ENCODE measurements around the gene MCRIP2.

DNA sequence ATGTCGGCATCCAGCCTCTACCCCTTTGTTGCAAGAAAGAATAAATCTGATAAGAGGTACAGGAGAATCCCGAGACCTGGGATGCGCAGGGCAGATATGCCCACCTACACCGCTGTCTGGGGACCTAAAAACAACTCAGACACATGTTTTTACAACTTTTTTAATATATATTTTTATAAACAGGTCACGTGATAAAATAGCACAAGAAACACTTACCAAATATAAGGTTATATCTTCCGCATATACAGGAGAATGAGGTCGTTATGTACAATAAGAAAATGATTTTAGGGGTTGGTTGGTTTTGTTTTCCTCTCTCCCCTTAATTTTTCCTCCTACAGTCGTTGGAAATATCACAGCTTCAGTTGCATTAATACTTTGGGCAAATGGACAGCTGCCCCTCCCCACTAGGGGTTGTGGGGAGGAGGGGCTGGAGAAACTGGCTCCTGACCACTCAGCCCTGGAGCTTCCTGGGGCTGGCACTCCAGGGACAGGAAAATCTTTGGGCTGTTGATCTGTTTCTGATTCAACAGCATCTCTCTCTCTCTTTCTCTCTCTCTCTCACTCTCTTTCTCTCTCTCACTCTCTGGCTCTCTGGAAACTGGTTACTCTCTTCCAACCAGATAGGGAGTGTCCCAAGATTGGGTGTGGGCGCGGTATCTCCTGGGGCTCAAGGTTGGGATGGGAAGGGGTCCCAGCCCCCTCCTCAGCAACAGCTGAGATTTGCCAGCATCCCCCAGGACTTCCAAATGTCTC, 50.9 kb downstream of the MCRIP2 start:
- TF ChIP-seq, protein P1, sequence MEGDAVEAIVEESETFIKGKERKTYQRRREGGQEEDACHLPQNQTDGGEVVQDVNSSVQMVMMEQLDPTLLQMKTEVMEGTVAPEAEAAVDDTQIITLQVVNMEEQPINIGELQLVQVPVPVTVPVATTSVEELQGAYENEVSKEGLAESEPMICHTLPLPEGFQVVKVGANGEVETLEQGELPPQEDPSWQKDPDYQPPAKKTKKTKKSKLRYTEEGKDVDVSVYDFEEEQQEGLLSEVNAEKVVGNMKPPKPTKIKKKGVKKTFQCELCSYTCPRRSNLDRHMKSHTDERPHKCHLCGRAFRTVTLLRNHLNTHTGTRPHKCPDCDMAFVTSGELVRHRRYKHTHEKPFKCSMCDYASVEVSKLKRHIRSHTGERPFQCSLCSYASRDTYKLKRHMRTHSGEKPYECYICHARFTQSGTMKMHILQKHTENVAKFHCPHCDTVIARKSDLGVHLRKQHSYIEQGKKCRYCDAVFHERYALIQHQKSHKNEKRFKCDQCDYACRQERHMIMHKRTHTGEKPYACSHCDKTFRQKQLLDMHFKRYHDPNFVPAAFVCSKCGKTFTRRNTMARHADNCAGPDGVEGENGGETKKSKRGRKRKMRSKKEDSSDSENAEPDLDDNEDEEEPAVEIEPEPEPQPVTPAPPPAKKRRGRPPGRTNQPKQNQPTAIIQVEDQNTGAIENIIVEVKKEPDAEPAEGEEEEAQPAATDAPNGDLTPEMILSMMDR (IDR thresholded peaks at IDR 0.05): no peak
- TF ChIP-seq POLR2A (IDR thresholded peaks at IDR 0.05): no peak

All from adrenal gland (tissue), 5 donors.